ENCODE results near the gene FOXO3B.
"Not testable (repeated sequence)": the region's sequence is repeated elsewhere in the genome, so short reads cannot be mapped to it uniquely, and the experiment has no call there.

DNA sequence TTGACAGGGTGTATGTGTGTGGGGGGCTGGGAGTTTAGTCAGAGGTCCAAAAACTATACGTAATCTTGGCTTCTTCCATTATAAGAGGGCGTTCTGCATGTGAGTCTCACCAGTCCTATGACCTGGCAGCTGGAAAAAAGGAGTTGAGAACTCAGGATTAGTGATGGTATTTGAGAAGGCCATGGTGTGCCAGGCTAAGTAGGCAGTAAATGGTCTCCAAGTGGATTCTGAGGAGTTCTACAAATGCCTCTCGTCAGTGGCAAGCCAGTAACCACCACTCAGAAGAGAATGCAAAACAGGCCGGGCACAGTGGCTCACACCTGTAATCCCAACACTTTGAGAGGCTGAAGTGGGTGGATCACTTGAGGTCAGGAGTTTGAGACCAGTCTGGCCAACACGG lies 40.5 kb upstream of the FOXO3B start:
- TF ChIP-seq, protein P1, sequence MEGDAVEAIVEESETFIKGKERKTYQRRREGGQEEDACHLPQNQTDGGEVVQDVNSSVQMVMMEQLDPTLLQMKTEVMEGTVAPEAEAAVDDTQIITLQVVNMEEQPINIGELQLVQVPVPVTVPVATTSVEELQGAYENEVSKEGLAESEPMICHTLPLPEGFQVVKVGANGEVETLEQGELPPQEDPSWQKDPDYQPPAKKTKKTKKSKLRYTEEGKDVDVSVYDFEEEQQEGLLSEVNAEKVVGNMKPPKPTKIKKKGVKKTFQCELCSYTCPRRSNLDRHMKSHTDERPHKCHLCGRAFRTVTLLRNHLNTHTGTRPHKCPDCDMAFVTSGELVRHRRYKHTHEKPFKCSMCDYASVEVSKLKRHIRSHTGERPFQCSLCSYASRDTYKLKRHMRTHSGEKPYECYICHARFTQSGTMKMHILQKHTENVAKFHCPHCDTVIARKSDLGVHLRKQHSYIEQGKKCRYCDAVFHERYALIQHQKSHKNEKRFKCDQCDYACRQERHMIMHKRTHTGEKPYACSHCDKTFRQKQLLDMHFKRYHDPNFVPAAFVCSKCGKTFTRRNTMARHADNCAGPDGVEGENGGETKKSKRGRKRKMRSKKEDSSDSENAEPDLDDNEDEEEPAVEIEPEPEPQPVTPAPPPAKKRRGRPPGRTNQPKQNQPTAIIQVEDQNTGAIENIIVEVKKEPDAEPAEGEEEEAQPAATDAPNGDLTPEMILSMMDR (IDR thresholded peaks at IDR 0.05; ENCODE audit: low read depth, low read length, poor library complexity, severe bottlenecking) = not testable (repeated sequence)
- not testable (repeated sequence) for TF ChIP-seq EZH2phosphoT487 (IDR thresholded peaks at IDR 0.05; ENCODE audit: borderline replicate concordance, low read length)

Measured in DOHH2 (cell line).